HUES6 (cell line): ENCODE measurements around the gene RAE1.

Experiments used
- H3K27ac ChIP-seq: 2 replicates; pipeline ENCODE4 v1.7.0; 2013; ENCODE audit warnings: low read depth, mild to moderate bottlenecking, low read length, inconsistent platforms
- H3K27me3 ChIP-seq: 2 replicates; pipeline ENCODE4 v1.6.1; 2013; ENCODE audit warnings: low read length; ENCODE audit not compliant: control insufficient read depth, insufficient read depth
- H3K36me3 ChIP-seq: 2 replicates; pipeline ENCODE4 v1.6.1; 2013; ENCODE audit warnings: low read length; ENCODE audit not compliant: control insufficient read depth, insufficient read depth
- H3K4me1 ChIP-seq: 2 replicates; pipeline ENCODE4 v1.6.1; 2013; ENCODE audit warnings: low read length; ENCODE audit not compliant: control insufficient read depth, insufficient read depth
- H3K4me3 ChIP-seq: 2 replicates; pipeline ENCODE4 v1.5.1; 2013; ENCODE audit warnings: low read depth, low read length
- H3K9ac ChIP-seq: one replicate; pipeline ENCODE4 v1.6.1; 2013; ENCODE audit warnings: mild to moderate bottlenecking, low read length
- H3K9me3 ChIP-seq: 2 replicates; pipeline ENCODE4 v1.6.1; 2013; ENCODE audit warnings: low read depth, low read length; ENCODE audit not compliant: control insufficient read depth, insufficient read depth

Gene RAE1

DNA sequence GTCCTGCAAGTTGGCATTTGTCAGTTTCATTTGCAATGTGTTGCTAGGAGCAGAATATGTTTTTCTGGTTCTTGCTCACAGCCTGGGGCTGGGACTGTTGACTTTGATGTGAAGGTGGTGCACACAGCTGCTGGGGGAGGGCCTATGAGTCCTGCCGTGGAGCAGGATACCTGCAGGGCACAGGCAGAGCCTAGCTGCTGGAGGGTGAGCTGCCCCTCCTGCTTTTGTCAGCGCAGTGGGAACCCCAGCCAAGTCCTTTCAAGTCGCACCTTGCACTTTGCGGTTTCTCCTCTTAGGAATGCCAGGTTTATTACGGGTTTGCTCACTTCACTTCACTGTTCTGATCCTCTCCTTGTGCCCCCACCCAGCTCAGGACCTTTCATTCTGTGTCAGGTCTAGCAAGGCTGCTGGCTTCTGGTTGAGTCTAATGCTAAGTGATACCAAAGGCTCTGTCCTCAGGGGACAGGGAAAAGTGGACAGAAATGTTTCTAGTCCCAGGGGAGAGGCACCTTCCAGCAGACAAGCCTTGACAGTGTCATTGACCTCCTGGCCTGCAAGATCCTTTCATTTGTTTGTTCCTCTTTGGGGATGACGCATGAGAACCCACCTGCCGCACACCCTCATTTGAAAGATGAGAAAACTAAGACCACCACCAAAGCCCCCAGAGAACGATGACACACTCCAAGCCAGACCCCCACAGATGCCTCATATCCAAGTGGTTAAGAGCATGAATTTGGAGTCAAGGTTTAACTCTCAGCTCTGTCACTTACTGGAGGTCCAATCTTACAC lies 24.2 kb upstream of the RAE1 start:
- peaks cover 3% of the 10 kb centered on the region; the same call in 1 of the 2 replicates for H3K27me3 ChIP-seq
- H3K27ac ChIP-seq, result no peak overlapping the region
- H3K36me3 ChIP-seq, result no peaks in the 10 kb centered on the region
- no peak overlapping the region for H3K9ac ChIP-seq
- no peak overlapping the region for H3K4me3 ChIP-seq
- H3K4me1 ChIP-seq, result peaks cover 24% of the 10 kb centered on the region
- no peaks in the 10 kb centered on the region for H3K9me3 ChIP-seq

DNA sequence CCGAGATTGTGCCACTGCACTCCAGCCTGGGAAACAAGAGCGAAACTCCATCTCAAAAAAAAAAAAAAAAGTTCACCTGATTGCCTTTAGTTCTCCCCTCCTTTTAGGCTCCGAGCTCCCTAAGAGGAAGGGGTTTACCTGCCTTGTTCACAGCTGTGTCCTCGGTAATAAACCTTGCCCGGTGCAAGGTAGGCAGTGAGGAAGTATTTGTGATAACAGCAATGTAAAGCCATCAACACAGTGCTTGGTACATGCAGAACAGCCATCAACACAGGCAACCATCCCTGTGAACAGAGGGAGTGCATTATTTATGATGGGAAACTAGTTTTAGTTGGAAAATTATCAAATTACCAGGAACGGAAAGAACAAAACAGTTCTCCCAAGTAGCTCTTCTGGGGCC lies 23.2 kb upstream of the RAE1 start:
- Histone ChIP-seq H3K4me3 (no peak overlapping the region), H3K27ac (no peak overlapping the region), H3K4me1 (peaks cover 19% of the 10 kb centered on the region), H3K36me3 (no peaks in the 10 kb centered on the region), H3K9me3 (no peaks in the 10 kb centered on the region), H3K27me3 (no peaks in the 10 kb centered on the region), H3K9ac (no peak overlapping the region)

DNA sequence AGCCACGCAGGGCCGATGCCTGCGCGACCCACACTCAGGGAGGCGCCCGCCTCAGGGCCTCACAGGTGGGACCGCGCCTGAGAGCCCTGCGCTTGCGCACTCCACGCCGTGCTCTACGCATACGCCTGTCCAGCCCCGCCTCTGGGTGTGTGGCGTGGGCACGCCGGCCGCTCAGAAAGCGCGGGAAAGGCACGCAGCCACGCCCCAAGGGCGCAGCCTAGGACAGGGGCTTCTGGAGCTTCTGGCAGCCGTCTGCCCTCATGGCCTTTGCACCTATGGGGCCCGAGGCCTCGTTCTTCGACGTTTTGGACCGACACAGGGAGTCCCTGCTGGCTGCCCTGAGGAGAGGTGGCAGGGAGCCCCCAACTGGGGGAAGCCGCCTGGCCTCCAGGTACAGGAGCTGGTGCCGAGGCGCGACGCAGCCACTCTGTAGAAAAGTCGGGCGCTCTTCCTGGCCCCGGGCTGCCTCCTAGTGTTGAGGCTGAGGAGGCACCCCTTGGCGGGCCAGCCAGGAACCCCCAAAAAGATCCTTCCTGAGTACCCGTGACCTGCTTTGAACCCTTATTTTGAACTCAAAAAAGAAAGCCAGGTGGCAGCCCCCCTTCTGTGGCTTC lies 21.3 kb upstream of the RAE1 start, which contains the start of gene SPO11:
Gene SPO11 (plus strand): TSS at position 196 of the 614 bp plus-strand sequence. CDS start 65 bp downstream, at position 261.
- no peaks in the 10 kb centered on the region for H3K36me3 ChIP-seq
- no peak within 1 kb of the TSS for H3K9ac ChIP-seq
- no peaks in the 10 kb centered on the region for H3K27me3 ChIP-seq
- no peaks in the 10 kb centered on the region for H3K9me3 ChIP-seq
- H3K27ac ChIP-seq, result no peak within 1 kb of the TSS
- H3K4me1 ChIP-seq, result peaks cover 15% of the 10 kb centered on the region
- H3K4me3 ChIP-seq, result no peak within 1 kb of the TSS

DNA sequence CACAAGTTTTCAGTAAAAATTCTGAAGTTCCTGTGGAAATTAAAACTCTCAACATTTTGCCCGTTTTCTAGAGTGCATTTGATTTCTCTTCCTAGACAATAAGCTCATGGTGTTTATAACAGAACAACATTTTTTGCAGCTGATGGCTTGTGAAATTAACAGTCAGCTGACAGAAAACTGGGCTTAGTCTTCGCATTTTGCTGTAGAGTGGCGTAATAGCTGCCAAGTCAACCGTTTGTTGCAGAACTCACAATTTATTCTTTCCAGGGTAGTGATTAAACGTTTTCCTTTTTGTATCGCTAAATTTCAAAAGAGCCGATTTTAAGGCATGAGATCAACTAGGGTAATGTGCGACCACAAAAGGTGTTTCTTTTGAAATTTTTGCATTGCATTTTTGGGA lies 20.1 kb upstream of the RAE1 start:
- Histone ChIP-seq H3K36me3 (no peaks in the 10 kb centered on the region), H3K4me3 (no peak overlapping the region), H3K27me3 (no peaks in the 10 kb centered on the region), H3K27ac (no peak overlapping the region), H3K9me3 (no peaks in the 10 kb centered on the region), H3K4me1 (peaks cover 15% of the 10 kb centered on the region), H3K9ac (no peak overlapping the region)

DNA sequence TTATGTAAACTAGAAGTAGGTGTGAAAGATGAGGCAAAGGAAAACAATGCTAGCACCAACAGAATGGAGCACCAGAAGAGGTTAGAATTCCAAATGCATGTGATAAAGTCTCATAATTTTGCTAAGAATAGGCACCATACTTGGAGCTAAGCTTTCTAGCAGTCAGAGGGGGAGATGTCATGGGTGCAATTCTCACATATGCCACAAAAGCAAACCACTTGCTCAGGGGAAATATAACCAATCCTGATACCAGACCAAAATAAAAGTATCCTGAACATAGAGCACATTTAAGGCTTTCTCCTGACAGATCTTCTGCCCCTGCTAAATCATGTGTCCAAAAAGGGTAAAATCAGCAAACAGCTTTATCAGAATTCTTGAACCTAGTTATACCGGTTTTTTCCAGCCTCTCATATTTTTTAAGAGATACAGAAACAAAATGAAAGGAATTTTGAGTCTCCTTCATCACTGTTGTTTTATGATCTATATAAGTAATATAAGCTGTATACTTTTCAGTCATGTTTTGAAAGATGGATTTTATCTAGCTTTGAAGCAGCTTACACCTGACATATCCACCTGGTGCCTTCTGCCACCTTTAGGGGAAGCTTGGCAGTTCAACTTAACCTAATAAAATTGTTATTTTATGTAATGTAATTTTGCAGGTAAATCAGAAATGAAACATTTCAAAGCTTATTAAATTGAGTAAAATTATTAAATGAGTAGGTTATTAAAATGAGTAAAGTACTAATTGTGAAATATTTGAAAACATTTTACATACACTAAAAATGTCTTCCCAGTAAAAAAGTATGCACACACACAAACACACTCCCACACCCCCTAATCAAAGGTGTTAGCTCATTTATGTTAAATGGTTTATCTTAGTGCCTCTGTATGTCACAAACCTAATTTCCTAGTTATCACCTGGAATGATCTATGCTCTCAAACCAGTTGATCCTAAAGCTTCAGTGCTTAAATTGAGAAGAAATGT lies 18.7 kb upstream of the RAE1 start:
- no peaks in the 10 kb centered on the region for H3K27me3 ChIP-seq
- no peaks in the 10 kb centered on the region for H3K9me3 ChIP-seq
- no peak overlapping the region for H3K4me3 ChIP-seq
- H3K27ac ChIP-seq, result no peak overlapping the region
- no peak overlapping the region for H3K9ac ChIP-seq
- peaks cover 4% of the 10 kb centered on the region; the same call in 1 of the 2 replicates for H3K4me1 ChIP-seq
- no peaks in the 10 kb centered on the region for H3K36me3 ChIP-seq

DNA sequence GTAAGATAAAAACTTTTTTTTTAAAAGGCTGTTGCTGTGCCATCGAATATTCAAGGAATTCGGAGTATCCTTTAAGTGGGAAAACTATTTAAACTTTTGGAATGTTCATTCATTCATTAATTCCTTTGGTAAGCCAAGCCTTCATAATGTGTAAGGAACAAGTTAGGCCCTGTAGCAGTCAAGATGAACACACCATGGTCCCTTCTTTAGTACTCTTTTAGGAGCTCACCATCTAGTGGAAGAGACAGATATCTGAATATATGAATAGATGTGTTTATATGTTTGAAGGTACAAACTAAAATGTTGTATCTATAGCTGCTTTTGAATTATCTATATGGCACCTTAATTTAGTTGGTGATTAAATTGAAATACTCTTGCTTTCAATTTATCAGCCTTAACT lies 15.7 kb upstream of the RAE1 start:
- Histone ChIP-seq H3K9me3 (no peaks in the 10 kb centered on the region), H3K4me3 (no peak overlapping the region), H3K36me3 (no peaks in the 10 kb centered on the region), H3K27me3 (no peaks in the 10 kb centered on the region), H3K4me1 (no peaks in the 10 kb centered on the region), H3K9ac (no peak overlapping the region), H3K27ac (no peak overlapping the region)

DNA sequence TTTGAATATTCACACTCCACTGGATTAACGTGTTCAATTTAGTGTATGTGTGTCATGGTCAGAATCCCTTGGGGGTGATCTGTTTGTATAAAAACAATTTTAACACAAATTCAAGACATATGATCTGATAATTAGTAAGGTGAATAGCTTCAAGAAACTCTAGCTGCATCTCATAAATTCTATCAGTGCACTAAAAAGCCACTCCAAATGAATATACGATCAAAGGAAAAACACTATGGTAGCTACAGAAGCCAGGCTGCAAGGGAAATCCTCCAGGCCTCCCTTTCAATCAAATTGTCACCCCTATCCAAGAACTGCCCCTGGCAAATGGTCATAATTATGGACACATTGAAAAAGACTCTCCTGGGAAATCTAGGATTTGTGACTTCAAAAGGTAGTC lies 9.4 kb upstream of the RAE1 start:
- Histone ChIP-seq H3K36me3 (no peaks in the 10 kb centered on the region), H3K27me3 (no peaks in the 10 kb centered on the region), H3K4me1 (no peaks in the 10 kb centered on the region), H3K9ac (no peak overlapping the region), H3K9me3 (no peaks in the 10 kb centered on the region), H3K27ac (no peak overlapping the region), H3K4me3 (no peak overlapping the region)

DNA sequence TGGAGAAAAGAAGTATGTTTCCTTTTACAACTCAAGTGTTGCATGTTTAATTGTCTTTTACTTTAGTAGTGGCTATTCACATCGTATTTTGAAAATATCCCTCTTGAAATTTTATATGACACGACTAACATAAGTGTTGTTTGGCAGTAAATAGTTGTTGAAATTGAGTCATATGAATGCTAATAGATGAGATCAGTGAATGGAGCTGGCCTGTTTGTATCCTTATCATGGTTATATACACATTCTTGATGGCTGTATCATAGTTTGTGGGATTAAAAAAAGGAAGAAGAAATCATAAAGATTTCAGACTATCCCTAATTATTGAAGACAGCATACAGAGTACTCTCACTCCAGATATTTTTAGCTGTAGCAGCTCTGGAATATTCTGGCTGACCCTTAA lies 8.2 kb upstream of the RAE1 start:
- H3K27ac ChIP-seq, result no peak overlapping the region
- no peak overlapping the region for H3K4me3 ChIP-seq
- H3K27me3 ChIP-seq, result no peaks in the 10 kb centered on the region
- no peak overlapping the region for H3K9ac ChIP-seq
- no peaks in the 10 kb centered on the region for H3K4me1 ChIP-seq
- no peaks in the 10 kb centered on the region for H3K36me3 ChIP-seq
- H3K9me3 ChIP-seq, result no peaks in the 10 kb centered on the region

DNA sequence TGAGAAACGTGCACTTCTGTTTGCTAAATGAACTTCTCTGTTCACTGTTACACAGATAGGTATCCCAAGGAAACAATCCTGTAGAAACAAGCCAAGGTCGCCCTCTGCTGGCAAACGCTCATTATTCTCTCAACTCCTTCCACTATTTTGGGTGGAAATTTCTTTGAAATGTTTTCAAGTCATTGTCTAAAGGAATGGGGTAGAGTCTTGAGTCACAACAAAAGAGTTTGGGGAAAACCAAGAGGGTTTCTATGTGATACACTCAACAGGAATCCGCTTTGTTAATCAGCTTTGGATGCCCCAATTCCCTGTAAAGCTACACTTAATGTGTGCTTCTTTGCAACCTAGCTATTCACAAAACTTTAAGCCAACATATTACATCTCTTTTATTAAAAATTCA lies 4.6 kb upstream of the RAE1 start:
- no peaks in the 10 kb centered on the region for H3K36me3 ChIP-seq
- no peak overlapping the region for H3K27ac ChIP-seq
- H3K4me1 ChIP-seq, result no peaks in the 10 kb centered on the region
- no peaks in the 10 kb centered on the region for H3K27me3 ChIP-seq
- H3K9ac ChIP-seq, result no peak overlapping the region
- H3K4me3 ChIP-seq, result no peak overlapping the region
- no peaks in the 10 kb centered on the region for H3K9me3 ChIP-seq

DNA sequence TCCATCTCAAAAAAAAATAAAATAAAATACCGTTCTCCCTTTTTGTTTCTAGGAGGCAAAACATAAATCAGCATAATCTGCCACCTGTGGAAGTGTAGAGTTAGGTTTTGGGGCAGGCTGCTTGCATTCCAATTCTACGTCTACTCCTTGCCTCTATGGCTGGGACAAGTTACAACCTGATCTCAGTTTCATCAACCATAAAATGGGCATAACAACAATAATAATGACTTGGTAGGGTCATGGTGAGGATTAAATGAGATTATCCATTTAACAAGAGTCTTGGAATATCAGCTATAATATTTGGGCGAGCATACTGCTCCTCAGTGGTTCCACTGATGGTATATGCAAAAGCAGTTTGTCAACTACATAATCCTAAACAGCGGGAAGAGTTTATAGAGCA lies 3.7 kb upstream of the RAE1 start:
- 0 out of 2 replicates have a peak, but pooled peaks cover 6% of the 10 kb centered on the region for H3K4me1 ChIP-seq

More for the DNA sequence above, 3.7 kb upstream of the RAE1 start:
- no peaks in the 10 kb centered on the region for H3K27me3 ChIP-seq
- no peaks in the 10 kb centered on the region for H3K9me3 ChIP-seq
- H3K27ac ChIP-seq, result no peak overlapping the region
- H3K9ac ChIP-seq, result no peak overlapping the region
- no peaks in the 10 kb centered on the region for H3K36me3 ChIP-seq
- no peak overlapping the region for H3K4me3 ChIP-seq
